Urinary bladder (tissue), 4 donors: ENCODE measurements around the gene TEC. TPM values are rescaled to one million over a fixed set of nuclear protein-coding genes. Genes with fewer than 3 reads are reported as not detected.
A peak's percentile ranks its signal among the peaks of the same experiment; 100 is the strongest.
"Not testable (repeated sequence)": the region's sequence is repeated elsewhere in the genome, so short reads cannot be mapped to it uniquely, and the experiment has no call there.

Experiments
- DNase-seq: peaks from one replicate; pipeline ENCODE4 v3.0.0-alpha.2; 2015; ENCODE audit errors: extremely low spot score
- H3K27ac ChIP-seq: one replicate; pipeline ENCODE4 v1.5.1; 2013; ENCODE audit warnings: low read depth, mild to moderate bottlenecking, moderate library complexity
- H3K36me3 ChIP-seq: one replicate; pipeline ENCODE4 v1.6.1; 2013; ENCODE audit warnings: mild to moderate bottlenecking, moderate library complexity; ENCODE audit not compliant: insufficient read depth
- H3K4me1 ChIP-seq: one replicate; pipeline ENCODE4 v1.6.1; 2013; ENCODE audit warnings: mild to moderate bottlenecking, moderate library complexity; ENCODE audit not compliant: insufficient read depth
- H3K4me3 ChIP-seq: one replicate; pipeline ENCODE4 v1.5.1; 2013; ENCODE audit warnings: low read depth, low read length
- WGBS: extraction: QIAGEN DNeasy Blood & Tissue Kit; methylation state at CpG from one replicate; pipeline ENCODE4 v1.1.7; 2013; 5-methylcytosine and 5-hydroxymethylcytosine counted together
- polyA plus RNA-seq: library from polyadenylated mRNA; stranded (reverse); fragments of 200-250 nt; gene quantifications from one replicate; pipeline ENCODE4 v1.2.3, GENCODE V29; 2013
- total RNA-seq: library from RNA; depleted of rRNA; stranded (reverse); fragments of >200 nt; gene quantifications from one replicate; pipeline ENCODE4 v1.2.3, GENCODE V29; 2014
- donor health status: healthy with polysubstance abuse.
- donor health status: healthy.

Gene TEC
- total and polyA plus RNA-seq, 2 donors = 0.67 to 2.6 TPM

- Histone ChIP-seq H3K4me1 (no peaks in the 10 kb centered on the region), H3K36me3 (no peaks in the 10 kb centered on the region), H3K27ac (no peak overlapping the region), H3K4me3 (no peak overlapping the region)
- no peak for DNase-seq
- WGBS = 69% methylated on average over 5 of the region's 5 CpGs
Observed at GRCh38 chr4:48290146-48290772, 20.6 kb upstream of the TEC start.

GRCh38 chr4:48286060-48286459, 16.4 kb upstream of the TEC start:
- H3K4me3 ChIP-seq, H3K27ac ChIP-seq, H3K4me1 ChIP-seq, DNase-seq, H3K36me3 ChIP-seq: not testable (repeated sequence)
- WGBS = 87% methylated on average over 2 of the region's 2 CpGs

DNA sequence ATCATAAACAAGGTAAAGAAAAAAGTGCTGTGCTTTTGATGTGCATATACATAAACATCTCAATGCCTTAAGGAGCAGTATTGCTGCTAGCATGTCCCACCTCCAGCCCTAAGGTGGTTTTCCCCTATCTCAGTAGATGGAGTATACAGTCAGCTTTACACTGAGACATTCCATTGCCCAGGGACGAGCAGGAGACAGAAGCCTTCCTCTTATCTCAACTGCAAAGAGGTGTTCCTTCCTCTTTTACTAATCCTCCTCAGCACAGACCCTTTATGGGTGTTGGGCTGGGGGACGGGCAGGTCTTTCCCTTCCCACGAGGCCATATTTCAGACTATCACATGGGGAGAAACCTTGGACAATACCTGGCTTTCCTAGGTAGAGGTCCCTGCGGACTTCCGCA, 16.0 kb upstream of the TEC start:
- not testable (repeated sequence) for H3K4me3 ChIP-seq, H3K4me1 ChIP-seq, H3K36me3 ChIP-seq, H3K27ac ChIP-seq, DNase-seq
- WGBS = 45% methylated on average over 5 of the region's 5 CpGs

DNA sequence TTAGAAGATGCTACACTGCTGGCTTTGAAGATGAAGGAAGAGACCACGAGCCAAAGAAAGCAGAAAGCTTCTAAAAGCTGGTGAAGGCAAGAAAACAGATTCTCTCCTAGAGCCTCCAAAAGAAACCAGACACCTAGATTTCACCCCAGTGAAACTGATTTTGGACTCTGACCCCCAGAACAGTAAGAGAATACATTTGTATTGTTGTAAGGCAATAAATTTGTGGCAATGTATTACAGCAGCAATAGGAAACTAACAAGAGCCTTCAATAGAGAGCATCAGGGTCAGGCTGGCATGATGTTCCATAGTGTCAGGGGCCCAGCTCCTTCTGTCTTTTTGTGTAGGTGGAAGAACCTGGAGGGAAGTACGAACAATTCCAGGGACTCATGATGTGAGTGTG, 6.0 kb upstream of the TEC start:
- H3K4me1 ChIP-seq = no peaks in the 10 kb centered on the region
- H3K4me3 ChIP-seq = no peak overlapping the region
- WGBS = 80% methylated on average over 2 of the region's 2 CpGs
- DNase-seq = no peak
- no peak overlapping the region for H3K27ac ChIP-seq
- H3K36me3 ChIP-seq = no peaks in the 10 kb centered on the region

DNA sequence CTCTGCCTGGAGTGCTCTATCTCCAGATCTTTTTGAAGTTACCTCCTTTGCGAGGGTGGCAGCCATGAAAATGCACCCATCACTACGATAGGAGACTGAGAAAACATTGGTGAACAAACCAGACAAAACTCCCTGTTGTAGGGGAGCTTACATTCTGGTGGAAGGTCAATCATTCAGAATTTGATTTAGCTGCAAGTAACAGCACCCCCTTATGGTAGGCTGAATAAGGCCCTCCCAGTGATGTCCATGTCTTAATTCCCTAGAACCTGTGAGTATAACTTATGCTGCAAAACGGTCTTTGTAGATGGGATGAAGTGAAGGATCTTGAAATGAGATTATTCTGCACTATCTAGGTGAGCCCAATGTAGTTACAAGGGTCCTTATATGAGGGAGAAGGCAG, 5.6 kb upstream of the TEC start:
- Histone ChIP-seq H3K4me3 (no peak overlapping the region), H3K4me1 (no peaks in the 10 kb centered on the region), H3K36me3 (no peaks in the 10 kb centered on the region), H3K27ac (no peak overlapping the region)
- no peak for DNase-seq
- WGBS = 40% methylated on average over 3 of the region's 3 CpGs

GRCh38 chr4:48271626-48272025, 2.0 kb upstream of the TEC start:
- Histone ChIP-seq H3K36me3 (no peaks in the 10 kb centered on the region), H3K4me3 (no peak overlapping the region), H3K27ac (no peak overlapping the region), H3K4me1 (no peaks in the 10 kb centered on the region)
- WGBS = 96% methylated on average over 11 of the region's 11 CpGs
- DNase-seq = no peak

DNA sequence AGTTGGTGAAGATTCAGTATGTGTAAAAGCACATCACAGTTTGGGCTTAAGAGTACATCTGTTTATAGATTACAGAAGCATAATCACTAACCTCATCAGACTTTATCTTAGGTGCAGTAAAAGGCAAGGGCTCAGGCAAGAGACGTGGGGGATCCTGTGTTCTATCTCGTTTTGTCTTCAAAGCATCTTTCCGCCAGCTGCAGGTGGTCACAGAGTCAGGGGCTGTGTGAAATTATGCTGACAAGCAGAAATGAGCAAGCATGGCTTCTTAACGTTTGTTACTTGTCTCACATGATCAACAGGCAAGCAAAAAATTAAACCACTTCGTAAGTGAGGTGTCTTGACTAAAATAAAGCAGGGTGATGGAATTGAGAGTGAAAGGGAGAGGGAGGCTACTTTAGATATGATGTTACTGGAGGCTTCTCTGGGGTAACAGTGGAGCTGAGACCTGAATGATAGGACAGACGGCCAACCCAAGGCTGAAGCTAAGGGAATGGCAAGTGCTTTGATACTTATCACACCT, 1.4 kb upstream of the TEC start:
- H3K4me1 ChIP-seq = no peaks in the 10 kb centered on the region
- no peak overlapping the region for H3K4me3 ChIP-seq
- no peaks in the 10 kb centered on the region for H3K36me3 ChIP-seq
- DNase-seq = no peak
- 63% methylated on average over 6 of the region's 6 CpGs for WGBS
- H3K27ac ChIP-seq = no peak overlapping the region

- no peaks in the 10 kb centered on the region for H3K36me3 ChIP-seq
- no peak for DNase-seq
- peak overlapping the region; percentile 73 for H3K4me3 ChIP-seq
- H3K4me1 ChIP-seq = no peaks in the 10 kb centered on the region
- 76% methylated on average over 3 of the region's 3 CpGs for WGBS
- H3K27ac ChIP-seq = no peak overlapping the region
Observed at GRCh38 chr4:48270523-48270897, 872 bp upstream of the TEC start.

DNA sequence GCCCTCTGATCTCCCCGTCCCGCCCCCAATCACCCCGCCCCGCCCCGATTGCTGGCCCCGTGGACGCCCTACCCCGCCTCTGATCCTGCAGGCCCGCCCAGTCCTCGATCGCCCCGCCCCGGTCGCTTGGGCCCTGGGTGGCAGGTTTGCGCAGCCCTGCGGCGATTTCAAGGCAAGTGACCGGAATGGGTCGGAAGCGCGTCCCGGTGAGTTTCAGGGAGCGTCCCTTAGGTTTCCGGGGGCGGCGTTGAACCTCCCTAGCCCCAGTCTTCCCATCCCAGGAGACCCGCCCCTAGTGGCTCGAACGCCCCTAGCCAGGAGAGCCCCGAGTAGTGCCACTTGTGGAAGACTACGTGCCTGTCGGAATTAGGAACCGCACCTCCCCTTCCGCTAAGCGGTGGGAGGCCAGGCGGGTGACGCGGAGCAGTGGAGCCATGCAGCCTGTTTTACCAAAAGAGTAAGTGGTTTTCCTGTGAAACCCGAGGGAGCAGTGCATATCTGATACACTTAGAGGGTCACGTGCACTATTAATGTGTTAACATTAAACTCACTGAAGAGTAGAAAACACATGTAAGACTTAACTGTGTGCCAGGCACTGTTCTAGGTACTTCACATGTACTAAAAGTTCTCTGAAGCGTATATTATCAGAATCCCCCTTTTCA, 354 bp upstream of the TEC start:
- H3K4me3 ChIP-seq = peak overlapping the region; percentile 73
- peak overlapping the region; percentile 78 for H3K27ac ChIP-seq
- peak; percentile 53 for DNase-seq
- H3K4me1 ChIP-seq = no peaks in the 10 kb centered on the region
- WGBS = 3% methylated on average over 41 of the region's 41 CpGs
- no peaks in the 10 kb centered on the region for H3K36me3 ChIP-seq

DNA sequence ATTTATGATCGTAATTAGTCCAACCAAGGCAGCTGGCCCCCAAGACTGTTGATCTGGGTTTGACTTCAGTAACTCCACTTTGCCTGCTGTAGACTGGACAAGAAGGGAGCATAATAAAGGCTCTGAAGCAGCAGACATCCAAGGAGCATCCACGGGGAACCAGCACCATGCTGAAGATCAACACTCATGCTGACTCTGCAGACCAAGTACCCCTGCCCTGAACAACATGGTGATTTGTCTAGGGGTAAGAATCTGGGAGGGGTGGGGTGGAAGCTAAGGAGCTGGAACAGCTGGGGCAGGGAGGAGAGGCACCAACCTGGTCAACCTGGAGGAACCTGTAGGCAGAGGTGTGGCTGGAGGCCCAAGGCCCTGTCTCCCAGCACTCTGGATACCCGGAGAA, 2.1 kb downstream of the TEC start:
- DNase-seq = no peak
- Histone ChIP-seq H3K27ac (no peak overlapping the region), H3K4me1 (no peaks in the 10 kb centered on the region), H3K4me3 (peak overlapping the region; percentile 1), H3K36me3 (no peaks in the 10 kb centered on the region)
- WGBS = 95% methylated on average over 3 of the region's 3 CpGs

DNA sequence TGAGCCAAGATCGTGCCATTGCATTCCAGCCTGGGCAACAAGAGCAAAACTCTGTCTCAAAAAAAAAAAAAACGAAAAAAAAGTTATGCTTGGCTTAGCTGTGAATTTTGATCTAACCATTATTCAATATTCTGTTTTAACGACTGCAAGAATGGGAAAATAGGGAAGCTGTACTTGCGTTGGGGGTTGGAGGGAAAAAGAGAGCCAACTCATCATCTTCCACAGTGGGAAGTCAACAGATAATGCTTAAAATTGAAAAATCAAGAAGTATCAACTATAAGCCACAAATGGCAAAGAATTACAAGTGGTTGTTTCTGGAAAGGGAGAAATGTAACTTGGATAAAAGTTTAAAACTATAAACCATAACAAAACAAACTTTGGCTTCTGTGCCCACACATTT, 2.9 kb downstream of the TEC start:
- 89% methylated on average over 4 of the region's 4 CpGs for WGBS
- Histone ChIP-seq H3K27ac (no peak overlapping the region), H3K36me3 (no peaks in the 10 kb centered on the region), H3K4me1 (no peaks in the 10 kb centered on the region), H3K4me3 (no peak overlapping the region)
- DNase-seq = no peak

DNA sequence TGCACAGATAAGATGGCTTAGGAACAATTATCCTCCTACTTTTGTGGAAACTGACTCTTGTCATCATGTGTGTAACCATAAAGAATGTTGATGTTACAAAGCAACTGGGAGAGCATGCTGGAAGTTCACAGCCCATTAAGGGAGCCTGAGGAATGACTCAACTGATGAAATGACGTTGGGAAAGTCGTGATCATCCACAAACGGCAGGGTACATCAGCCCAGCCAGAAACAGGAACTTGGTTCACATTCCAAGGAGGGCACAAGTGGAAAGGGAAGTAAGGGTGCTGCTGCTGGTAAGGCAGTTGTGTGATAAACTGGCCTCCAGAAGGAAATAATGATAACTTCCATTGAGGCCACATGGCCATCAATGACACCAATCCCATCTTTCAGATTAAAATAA, 6.7 kb downstream of the TEC start:
- no peak overlapping the region for H3K27ac ChIP-seq
- H3K36me3 ChIP-seq = no peaks in the 10 kb centered on the region
- H3K4me3 ChIP-seq = no peak overlapping the region
- 77% methylated on average over 3 of the region's 3 CpGs for WGBS
- no peak for DNase-seq
- no peaks in the 10 kb centered on the region for H3K4me1 ChIP-seq

DNA sequence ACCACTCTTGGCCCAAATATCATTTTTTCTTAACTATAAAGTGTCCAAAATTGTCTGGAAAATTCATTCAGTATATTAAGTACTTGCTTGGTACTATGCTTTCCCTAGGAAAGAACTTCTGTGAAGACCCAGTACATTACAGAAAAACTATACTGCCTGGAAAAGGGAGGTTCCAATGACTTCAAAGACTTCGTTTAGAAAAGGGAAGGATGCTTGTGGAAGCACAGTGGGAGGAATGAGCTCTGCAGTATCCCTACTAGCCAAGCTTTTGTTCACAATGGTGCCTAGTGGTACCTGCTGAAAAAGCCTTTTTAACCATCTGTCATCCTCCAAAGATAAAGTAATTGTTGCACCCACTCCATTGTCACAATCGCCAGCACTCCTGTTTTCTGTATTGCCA, 7.2 kb downstream of the TEC start:
- WGBS = 83% methylated on average over 2 of the region's 2 CpGs
- Histone ChIP-seq H3K36me3 (no peaks in the 10 kb centered on the region), H3K4me3 (no peak overlapping the region), H3K4me1 (no peaks in the 10 kb centered on the region), H3K27ac (no peak overlapping the region)
- DNase-seq = no peak

GRCh38 chr4:48261281-48261680, 8.4 kb downstream of the TEC start:
- Histone ChIP-seq H3K4me3 (no peak overlapping the region), H3K4me1 (no peaks in the 10 kb centered on the region), H3K36me3 (no peaks in the 10 kb centered on the region), H3K27ac (no peak overlapping the region)
- no peak for DNase-seq
- WGBS = 30% methylated on average over 1 of the region's 1 CpG
